ENCODE results near the gene SELENOF.
"Not testable (repeated sequence)": the region's sequence is repeated elsewhere in the genome, so short reads cannot be mapped to it uniquely, and the experiment has no call there.

Gene SELENOF

GRCh38 chr1:86854352-86854751 is 59.6 kb downstream of the SELENOF start:
- no peak for DNase-seq

DNA sequence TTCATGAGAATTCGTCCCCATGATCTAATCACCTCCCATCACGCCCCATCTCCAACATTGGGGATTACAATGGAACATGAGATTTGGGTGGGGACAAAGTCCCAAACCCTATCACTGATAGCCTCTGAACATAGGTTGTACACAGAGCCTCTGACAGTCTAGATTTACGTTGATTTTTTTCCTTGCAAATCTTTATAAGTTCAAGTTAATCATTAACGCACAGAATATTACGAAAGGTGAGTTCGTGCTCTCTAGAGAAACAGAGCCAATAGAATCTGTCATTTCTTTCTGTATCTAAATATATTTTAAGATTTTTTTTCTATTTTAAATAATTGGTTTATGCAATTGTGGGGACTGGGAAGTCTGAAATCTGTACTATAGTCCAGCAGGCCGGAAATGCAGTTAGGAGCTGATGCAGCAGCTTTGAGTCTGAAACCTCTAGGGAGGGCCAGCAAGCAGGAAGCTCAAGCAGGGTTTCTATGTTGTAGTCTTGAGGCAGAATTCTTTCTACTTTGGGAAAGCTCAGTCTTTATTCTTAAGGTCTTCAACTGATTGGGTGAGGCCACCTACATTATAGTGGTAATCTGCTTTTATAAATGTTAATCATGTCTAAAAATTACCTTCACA is 61.0 kb downstream of the SELENOF start:
- DNase-seq = no peak

DNA sequence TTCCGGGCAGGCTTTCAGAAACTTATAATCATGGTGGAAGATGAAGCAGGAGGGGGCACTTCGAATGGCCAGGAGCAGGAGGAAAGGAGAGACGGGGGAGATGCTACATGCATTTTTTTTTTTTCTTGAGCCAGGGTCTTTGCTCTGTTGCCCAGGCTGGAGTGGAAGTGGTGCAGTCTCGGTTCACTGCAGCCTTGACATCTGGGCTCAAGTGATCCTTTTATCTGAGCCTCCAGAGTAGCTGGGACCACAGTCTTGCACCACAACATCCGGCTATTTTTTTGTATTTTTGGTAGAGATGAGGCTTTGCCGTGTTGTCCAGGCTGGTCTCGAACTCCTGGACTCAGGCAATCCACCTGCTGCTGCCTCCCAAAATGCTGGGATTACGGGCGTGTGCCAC is 61.6 kb downstream of the SELENOF start:
- no peak for DNase-seq

- DNase-seq = no peak
Observed at GRCh38 chr1:86849756-86850155, 64.2 kb downstream of the SELENOF start.

DNA sequence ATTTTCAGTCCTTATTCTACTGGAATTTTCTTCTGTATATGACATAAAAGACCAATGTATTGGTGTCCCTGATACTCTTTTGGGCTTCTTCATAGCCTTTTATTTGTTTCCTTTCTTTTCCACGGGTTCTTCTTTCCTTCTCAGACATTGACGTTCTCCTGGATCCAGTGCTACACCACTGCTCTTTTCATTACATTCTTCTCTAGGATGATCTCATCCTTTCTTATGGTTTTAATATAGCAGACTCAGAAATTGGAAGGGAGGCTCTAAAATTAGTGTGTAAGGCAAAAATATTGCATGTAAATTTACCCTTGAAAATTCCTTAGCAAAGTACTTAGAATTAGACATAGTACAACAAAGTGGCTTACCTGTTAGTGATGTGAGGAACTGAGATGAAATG is 65.3 kb downstream of the SELENOF start:
- DNase-seq = no peak

DNA sequence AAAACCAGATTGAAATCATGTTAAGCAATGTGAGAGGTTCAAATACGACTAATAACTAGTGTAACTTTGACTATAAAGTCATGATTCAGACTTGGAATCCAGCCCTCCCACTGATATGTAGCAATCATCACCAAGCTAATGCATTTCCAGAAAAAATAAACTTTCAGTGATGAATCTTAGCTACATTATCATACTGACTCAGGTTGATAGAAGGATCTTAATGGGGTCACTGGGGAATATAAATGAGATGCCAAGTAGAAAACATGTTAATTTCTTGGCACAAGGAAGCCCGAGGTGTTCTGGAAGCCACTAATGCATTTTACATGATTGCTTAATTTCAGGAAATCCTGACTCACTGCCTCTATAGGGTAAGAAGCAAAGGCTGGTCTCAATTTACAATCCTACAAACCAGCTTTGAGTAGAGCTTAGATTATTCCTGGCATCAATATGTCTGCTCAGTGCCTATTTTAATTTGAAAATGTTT is 67.7 kb downstream of the SELENOF start:
- DNase-seq = no peak

- DNase-seq = no peak
Observed at GRCh38 chr1:86845514-86845913, 68.4 kb downstream of the SELENOF start.

- DNase-seq = no peak
Observed at GRCh38 chr1:86841116-86841515, 72.8 kb downstream of the SELENOF start.

- DNase-seq = peak; percentile 23 to 54
Observed at GRCh38 chr1:86833461-86834215, 80.3 kb downstream of the SELENOF start.

- DNase-seq = no peak
Observed at GRCh38 chr1:86832433-86832832, 81.5 kb downstream of the SELENOF start.

DNA sequence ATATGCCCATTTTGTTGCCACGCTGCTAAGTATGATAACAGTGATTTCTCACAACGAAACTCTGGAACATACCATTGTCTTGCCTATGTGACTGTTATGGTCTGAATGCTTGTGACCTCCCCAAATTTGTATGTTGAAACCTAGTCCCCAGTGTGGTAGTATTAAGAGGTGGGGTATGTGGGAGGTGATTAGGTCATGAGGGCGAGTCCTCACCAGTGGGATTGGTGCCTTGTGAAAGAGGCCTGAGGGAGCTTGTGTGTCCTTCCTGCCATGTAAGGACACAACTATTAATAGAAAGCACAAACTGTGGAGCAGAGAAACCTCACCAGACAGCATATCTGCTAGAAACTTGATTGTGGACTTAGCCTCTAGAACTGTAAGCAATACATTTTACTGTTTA is 84.6 kb downstream of the SELENOF start:
- DNase-seq = no peak

DNA sequence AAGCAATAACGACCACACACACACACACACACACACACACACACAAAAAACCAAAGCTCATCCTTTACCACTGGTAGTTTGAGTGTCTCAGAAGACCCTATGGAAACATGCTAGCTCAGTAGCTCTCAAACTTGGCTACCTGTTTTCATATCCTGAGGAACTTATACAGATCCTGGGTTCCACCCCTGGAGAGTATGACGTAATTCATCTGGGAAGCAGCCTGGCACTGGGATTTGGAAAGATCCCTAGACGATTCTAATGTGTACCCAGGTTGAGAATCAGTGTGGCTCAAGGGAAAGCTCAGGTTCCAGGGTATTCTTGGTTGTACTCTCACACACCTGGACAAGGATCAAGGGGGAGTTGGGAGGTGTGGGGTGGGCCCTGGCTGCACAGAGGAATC is 85.9 kb downstream of the SELENOF start:
- DNase-seq = no peak

DNA sequence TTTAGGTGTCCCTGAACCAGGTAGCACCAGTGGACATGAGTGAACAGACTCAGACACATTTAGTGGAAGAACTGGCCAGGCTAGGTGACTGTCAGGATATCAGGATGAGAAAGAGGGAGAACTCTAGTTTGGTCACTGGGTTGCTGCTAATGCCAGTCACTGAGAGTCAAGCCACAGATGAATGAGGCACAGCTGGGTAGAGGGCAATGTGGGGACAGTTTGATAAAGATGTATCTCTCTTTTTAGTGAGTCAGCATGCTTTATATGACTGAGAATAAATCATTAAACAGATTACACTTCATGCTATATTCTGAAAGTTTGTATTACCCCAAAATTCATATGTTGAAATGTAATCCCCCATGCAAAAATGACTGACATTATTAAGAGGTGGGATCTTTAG is 87.1 kb downstream of the SELENOF start:
- no peak for DNase-seq

- no peak for DNase-seq
Observed at GRCh38 chr1:86825319-86825718, 88.6 kb downstream of the SELENOF start.

DNA sequence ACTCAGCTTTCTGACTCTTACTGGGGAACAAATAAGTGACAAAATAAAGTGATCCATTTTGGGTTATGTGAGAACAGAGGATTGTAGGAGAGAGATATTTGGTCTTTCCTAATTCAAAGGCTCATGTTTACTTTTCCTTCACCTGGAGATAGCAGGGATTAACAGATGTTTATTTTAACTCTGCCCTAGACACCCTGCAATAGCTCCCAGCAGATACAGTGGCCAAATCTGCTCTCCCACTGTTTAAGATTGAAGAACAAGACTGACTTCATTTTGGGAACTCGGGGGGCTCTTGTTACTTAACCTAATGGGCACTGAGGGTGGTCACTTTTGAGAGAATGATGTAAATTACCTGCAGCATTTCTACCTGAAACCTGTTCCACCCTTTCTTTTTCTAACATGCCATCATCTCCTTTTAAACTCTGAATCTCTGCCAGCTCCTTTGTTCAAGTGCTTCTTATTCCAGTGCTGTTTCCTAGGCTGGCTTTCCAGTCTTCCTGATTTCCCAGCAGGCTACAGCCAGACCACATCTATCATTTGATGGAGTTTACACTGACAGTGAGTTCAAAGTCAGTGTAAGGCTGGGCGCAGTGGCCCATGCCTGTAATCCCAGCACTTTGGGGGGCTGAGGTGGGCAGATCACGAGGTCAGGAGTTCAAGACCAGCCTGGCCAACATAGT is 90.0 kb downstream of the SELENOF start:
- DNase-seq = no peak

GRCh38 chr1:86823386-86823785 is 90.5 kb downstream of the SELENOF start:
- DNase-seq = no peak

- DNase-seq = no peak
Observed at GRCh38 chr1:86822459-86822858, 91.5 kb downstream of the SELENOF start.

DNA sequence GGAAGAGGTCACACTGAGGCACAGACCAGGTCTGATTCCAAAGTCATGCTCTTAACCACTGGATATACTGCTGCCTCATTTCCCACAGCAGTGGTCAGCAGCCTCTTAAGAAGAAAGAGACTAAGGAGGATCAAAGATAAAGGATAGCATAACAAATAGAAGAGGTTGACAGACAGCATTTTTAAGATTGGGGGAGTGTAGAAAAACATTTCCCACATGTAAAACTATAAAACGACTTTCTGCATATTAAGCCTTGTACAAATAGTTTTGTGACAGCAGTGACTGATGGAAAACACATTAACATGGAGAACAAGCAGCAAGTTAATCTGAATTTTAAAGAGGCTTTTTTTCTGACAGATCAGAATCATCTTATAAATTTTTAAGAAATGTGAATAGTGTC is 92.0 kb downstream of the SELENOF start:
- DNase-seq = no peak

DNA sequence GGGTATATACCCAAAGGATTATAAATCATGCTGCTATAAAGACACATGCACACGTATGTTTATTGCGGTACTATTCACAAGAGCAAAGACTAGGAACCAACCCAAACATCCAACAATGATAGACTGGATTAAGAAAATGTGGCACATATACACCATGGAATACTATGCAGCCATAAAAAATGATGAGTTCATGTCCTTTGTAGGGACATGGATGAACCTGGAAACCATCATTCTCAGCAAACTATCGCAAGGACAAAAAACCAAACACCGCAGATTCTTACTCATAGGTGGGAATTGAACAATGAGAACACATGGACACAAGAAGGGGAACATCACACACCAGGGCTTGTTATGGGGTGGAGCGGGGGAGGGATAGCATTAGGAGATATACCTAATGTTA is 94.0 kb downstream of the SELENOF start:
- not testable (repeated sequence) for DNase-seq

- not testable (repeated sequence) for DNase-seq
Observed at GRCh38 chr1:86817246-86817826, 96.6 kb downstream of the SELENOF start.

GRCh38 chr1:86814118-86814517 is 99.8 kb downstream of the SELENOF start:
- not testable (repeated sequence) for DNase-seq

All from NCI-H187 (cell line).